Keratinocyte (primary cell): ENCODE measurements around the gene LYPD6B. TPM values are rescaled to one million over a fixed set of nuclear protein-coding genes. Genes with fewer than 3 reads are reported as not detected.

Experiments
- DNase-seq: peaks from one replicate; pipeline ENCODE4 v3.0.0-alpha.2; 2011; ENCODE audit warnings: low read depth, missing footprints, low spot score
- FAIRE-seq: peaks from 2 replicates; lab custom pipeline; 2011; peaks lifted over from hg19 to GRCh38; lab: Jason Lieb, UNC
- H2AFZ ChIP-seq: 2 replicates; pipeline ENCODE4 v1.6.0; 2012; ENCODE audit warnings: low read length, control low read depth, inconsistent platforms; ENCODE audit not compliant: control insufficient read depth
- H3K27ac ChIP-seq: 2 replicates; pipeline ENCODE4 v1.5.1; 2011; ENCODE audit warnings: low read length; ENCODE audit not compliant: control insufficient read depth, insufficient read depth
- H3K27me3 ChIP-seq: 3 replicates; pipeline ENCODE4 v1.6.0; 2011; ENCODE audit warnings: low read length; ENCODE audit not compliant: control insufficient read depth, insufficient read depth; ENCODE audit errors: extremely low read depth
- H3K36me3 ChIP-seq, 2 experiments: 2 replicates in 1 of 2; 3 replicates in 1 of 2; pipeline ENCODE4 v1.5.1; 2011; ENCODE audit warnings: low read length in 2 of 2, mild to moderate bottlenecking in 1 of 2; ENCODE audit not compliant: control insufficient read depth in 2 of 2, insufficient read depth in 2 of 2; ENCODE audit errors: extremely low read depth in 1 of 2
- H3K4me1 ChIP-seq: 3 replicates; pipeline ENCODE4 v1.5.1; 2011; ENCODE audit warnings: low read length; ENCODE audit not compliant: control insufficient read depth, insufficient read depth; ENCODE audit errors: extremely low read depth
- H3K4me2 ChIP-seq: 3 replicates; pipeline ENCODE4 v1.6.0; 2011; ENCODE audit warnings: low read depth, low read length; ENCODE audit not compliant: control insufficient read depth, insufficient read depth; ENCODE audit errors: extremely low read depth
- H3K4me3 ChIP-seq, 3 experiments: fragments of 200-600 bp in 1 of 3; sonication (generic) in 1 of 3; 2 replicates in 2 of 3; 3 replicates in 1 of 3; pipeline ENCODE4 v1.5.1; 2011 to 2016; ENCODE audit warnings: low read length in 3 of 3, mild to moderate bottlenecking in 3 of 3, control low read depth in 2 of 3, inconsistent platforms in 1 of 3, low read depth in 1 of 3, mixed read lengths in 1 of 3, mixed run types in 1 of 3, moderate library complexity in 1 of 3; ENCODE audit not compliant: control insufficient read depth in 2 of 3, insufficient read depth in 2 of 3; ENCODE audit errors: extremely low read depth in 1 of 3
- H3K79me2 ChIP-seq: 2 replicates; pipeline ENCODE4 v1.6.0; 2012; ENCODE audit warnings: low read length; ENCODE audit not compliant: control insufficient read depth, insufficient read depth
- H3K9ac ChIP-seq: 3 replicates; pipeline ENCODE4 v1.6.0; 2011; ENCODE audit warnings: low read length; ENCODE audit not compliant: control insufficient read depth, insufficient read depth; ENCODE audit errors: extremely low read depth
- H3K9me1 ChIP-seq: 3 replicates; pipeline ENCODE4 v1.6.0; 2011; ENCODE audit warnings: low read length; ENCODE audit not compliant: control insufficient read depth, insufficient read depth; ENCODE audit errors: extremely low read depth
- H3K9me3 ChIP-seq: 2 replicates; pipeline ENCODE4 v1.5.1; 2012; ENCODE audit warnings: low read depth, low read length; ENCODE audit not compliant: control insufficient read depth
- H4K20me1 ChIP-seq: 3 replicates; pipeline ENCODE4 v1.6.0; 2011; ENCODE audit warnings: low read length; ENCODE audit not compliant: control insufficient read depth, insufficient read depth; ENCODE audit errors: extremely low read depth
- CTCF ChIP-seq, 3 experiments: IDR thresholded peaks in 1 of 3; conservative IDR thresholded peaks in 1 of 3; optimal IDR thresholded peaks in 1 of 3; 2 replicates in 2 of 3; 3 replicates in 1 of 3; pipeline versions ENCODE3 to v1.5.1; 2011; ENCODE audit warnings: low read length in 3 of 3, mild to moderate bottlenecking in 3 of 3, moderate library complexity in 2 of 3, control low read depth in 1 of 3, inconsistent platforms in 1 of 3; ENCODE audit not compliant: insufficient read depth in 2 of 3; ENCODE audit errors: extremely low read depth in 1 of 3
- EZH2 ChIP-seq: IDR thresholded peaks from one replicate; pipeline ENCODE4 v1.6.1; 2012; ENCODE audit warnings: inconsistent platforms, mild to moderate bottlenecking, low read length, moderate library complexity
- dilution Hi-C: fragments of 300-500 bp; cut with MboI; formaldehyde crosslinking; loops from one replicate; pipeline ENCODE4 v1.7.0; 2020; ENCODE audit warnings: low sequenced_read_pairs; ENCODE audit not compliant: extremely low pct_ligation_motif_present
- polyA plus RNA-seq, 5 experiments: library from polyadenylated mRNA; depleted of rRNA in 3 of 5; stranded (reverse) in 3 of 5; stranded (forward) in 1 of 5; unstranded in 1 of 5; fragments of >200 nt; gene quantifications; 1 replicate in 1 of 5; 2 replicates in 3 of 5; 3 replicates in 1 of 5; pipeline versions ENCODE4 v1.2.1 to v1.2.3, GENCODE V29; 2011 to 2012; ENCODE audit warnings: missing spikeins in 2 of 5, low read depth in 1 of 5, low replicate concordance in 1 of 5

The LYPD6B gene
- polyA plus RNA-seq, 1 donor (not counting 4 experiments of a cell fraction or from before 2014, with no cell fraction given): 24.7 TPM

- DNase-seq (no peak), FAIRE-seq (no peak)
- Histone ChIP-seq H3K4me3 (no peak overlapping the region), H4K20me1 (no peaks in the 10 kb centered on the region), H3K9me1 (no peaks in the 10 kb centered on the region), H3K27ac (no peak overlapping the region), H2AFZ (no peak overlapping the region), H3K9me3 (peaks cover 3% of the 10 kb centered on the region), H3K27me3 (no peaks in the 10 kb centered on the region), H3K36me3 (no peaks in the 10 kb centered on the region), H3K4me2 (no peak overlapping the region), H3K4me1 (peaks cover 42% of the 10 kb centered on the region), H3K9ac (no peak overlapping the region), H3K79me2 (no peaks in the 10 kb centered on the region)
- no peak for TF ChIP-seq EZH2
- no peak for TF ChIP-seq CTCF (optimal IDR thresholded peaks at IDR 0.05 in 1 of 3, IDR thresholded peaks at IDR 0.05 in 1 of 3, conservative IDR thresholded peaks at IDR 0.05 in 1 of 3; ENCODE audit: extremely low read depth in 1 of 3, insufficient read depth in 2 of 3, low read length in 3 of 3)
- dilution Hi-C loops: no loop called here
Observed at GRCh38 chr2:149170911-149171310, 132.4 kb downstream of the LYPD6B start.

- dilution Hi-C loops: no loop called here
- Histone ChIP-seq H3K9ac (no peak overlapping the region), H2AFZ (no peak overlapping the region), H3K4me1 (peaks cover 28% of the 10 kb centered on the region), H4K20me1 (no peaks in the 10 kb centered on the region), H3K27me3 (no peaks in the 10 kb centered on the region), H3K4me2 (no peak overlapping the region), H3K79me2 (no peaks in the 10 kb centered on the region), H3K4me3 (no peak overlapping the region), H3K36me3 (no peaks in the 10 kb centered on the region), H3K9me1 (no peaks in the 10 kb centered on the region), H3K27ac (no peak overlapping the region), H3K9me3 (peaks cover 3% of the 10 kb centered on the region)
- FAIRE-seq (no peak), DNase-seq (no peak)
- no peak for TF ChIP-seq CTCF (optimal IDR thresholded peaks at IDR 0.05 in 1 of 3, IDR thresholded peaks at IDR 0.05 in 1 of 3, conservative IDR thresholded peaks at IDR 0.05 in 1 of 3; ENCODE audit: extremely low read depth in 1 of 3, insufficient read depth in 2 of 3, low read length in 3 of 3)
Observed at GRCh38 chr2:149173220-149173619, 134.7 kb downstream of the LYPD6B start.
